ENCODE results near the gene ATRNL1.

DNA sequence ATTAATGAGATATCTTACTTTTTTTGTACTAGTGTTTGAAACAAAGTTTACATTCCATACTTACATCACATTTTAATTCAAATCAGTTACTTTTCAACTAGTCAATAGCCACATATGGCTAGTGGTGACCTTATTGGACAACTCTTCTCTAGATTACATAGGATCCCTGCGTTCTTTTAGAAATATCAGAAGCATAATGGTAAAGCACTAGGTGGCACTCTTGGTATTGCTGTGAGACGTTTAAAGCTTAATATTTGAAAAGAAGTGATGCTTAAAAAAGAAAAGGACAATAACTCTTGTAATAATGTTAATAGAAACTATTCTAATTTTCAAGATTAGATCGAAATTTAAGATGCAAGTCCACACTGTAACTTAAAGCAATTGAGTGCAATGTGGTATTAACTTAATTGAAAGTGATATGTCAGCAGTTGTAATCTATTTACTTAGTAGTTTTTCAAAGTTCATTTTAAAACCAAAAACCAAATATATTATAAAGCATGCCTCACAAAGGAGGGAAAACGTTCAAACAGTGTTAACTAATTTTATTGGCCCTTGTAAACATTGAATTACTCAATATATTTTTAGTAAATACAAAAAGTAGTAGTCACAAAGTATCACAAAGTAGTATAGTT, 339.1 kb downstream of the ATRNL1 start:
- TF ChIP-seq POLR2A (IDR thresholded peaks at IDR 0.05) (no peak), POLR2AphosphoS5 (IDR thresholded peaks at IDR 0.05; ENCODE audit: insufficient read depth in 1 of 2, low read depth in 1 of 2) (no peak)
- TF ChIP-seq, protein P1, sequence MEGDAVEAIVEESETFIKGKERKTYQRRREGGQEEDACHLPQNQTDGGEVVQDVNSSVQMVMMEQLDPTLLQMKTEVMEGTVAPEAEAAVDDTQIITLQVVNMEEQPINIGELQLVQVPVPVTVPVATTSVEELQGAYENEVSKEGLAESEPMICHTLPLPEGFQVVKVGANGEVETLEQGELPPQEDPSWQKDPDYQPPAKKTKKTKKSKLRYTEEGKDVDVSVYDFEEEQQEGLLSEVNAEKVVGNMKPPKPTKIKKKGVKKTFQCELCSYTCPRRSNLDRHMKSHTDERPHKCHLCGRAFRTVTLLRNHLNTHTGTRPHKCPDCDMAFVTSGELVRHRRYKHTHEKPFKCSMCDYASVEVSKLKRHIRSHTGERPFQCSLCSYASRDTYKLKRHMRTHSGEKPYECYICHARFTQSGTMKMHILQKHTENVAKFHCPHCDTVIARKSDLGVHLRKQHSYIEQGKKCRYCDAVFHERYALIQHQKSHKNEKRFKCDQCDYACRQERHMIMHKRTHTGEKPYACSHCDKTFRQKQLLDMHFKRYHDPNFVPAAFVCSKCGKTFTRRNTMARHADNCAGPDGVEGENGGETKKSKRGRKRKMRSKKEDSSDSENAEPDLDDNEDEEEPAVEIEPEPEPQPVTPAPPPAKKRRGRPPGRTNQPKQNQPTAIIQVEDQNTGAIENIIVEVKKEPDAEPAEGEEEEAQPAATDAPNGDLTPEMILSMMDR (IDR thresholded peaks at IDR 0.05): no peak
